IPS-15b (cell line): Measurements from ENCODE around the gene WDR82.

Experiments
- H3K27me3 ChIP-seq: one replicate; pipeline ENCODE4 v1.6.1; 2013; ENCODE audit warnings: low read length; ENCODE audit not compliant: control insufficient read depth, insufficient read depth
- H3K36me3 ChIP-seq: one replicate; pipeline ENCODE4 v1.6.1; 2013; ENCODE audit warnings: low read length; ENCODE audit not compliant: control insufficient read depth, insufficient read depth
- H3K4me1 ChIP-seq: one replicate; pipeline ENCODE4 v1.6.1; 2013; ENCODE audit warnings: mild to moderate bottlenecking, low read length; ENCODE audit not compliant: control insufficient read depth, insufficient read depth
- H3K4me3 ChIP-seq: one replicate; pipeline ENCODE4 v1.5.1; 2013; ENCODE audit warnings: low read depth, low read length
- H3K9ac ChIP-seq: one replicate; pipeline ENCODE4 v1.6.1; 2013; ENCODE audit warnings: low read depth, mild to moderate bottlenecking, low read length
- H3K9me3 ChIP-seq: one replicate; pipeline ENCODE4 v1.6.1; 2013; ENCODE audit warnings: mild to moderate bottlenecking, low read length; ENCODE audit not compliant: control insufficient read depth, insufficient read depth

The WDR82 gene, protein sequence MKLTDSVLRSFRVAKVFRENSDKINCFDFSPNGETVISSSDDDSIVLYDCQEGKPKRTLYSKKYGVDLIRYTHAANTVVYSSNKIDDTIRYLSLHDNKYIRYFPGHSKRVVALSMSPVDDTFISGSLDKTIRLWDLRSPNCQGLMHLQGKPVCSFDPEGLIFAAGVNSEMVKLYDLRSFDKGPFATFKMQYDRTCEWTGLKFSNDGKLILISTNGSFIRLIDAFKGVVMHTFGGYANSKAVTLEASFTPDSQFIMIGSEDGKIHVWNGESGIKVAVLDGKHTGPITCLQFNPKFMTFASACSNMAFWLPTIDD

DNA sequence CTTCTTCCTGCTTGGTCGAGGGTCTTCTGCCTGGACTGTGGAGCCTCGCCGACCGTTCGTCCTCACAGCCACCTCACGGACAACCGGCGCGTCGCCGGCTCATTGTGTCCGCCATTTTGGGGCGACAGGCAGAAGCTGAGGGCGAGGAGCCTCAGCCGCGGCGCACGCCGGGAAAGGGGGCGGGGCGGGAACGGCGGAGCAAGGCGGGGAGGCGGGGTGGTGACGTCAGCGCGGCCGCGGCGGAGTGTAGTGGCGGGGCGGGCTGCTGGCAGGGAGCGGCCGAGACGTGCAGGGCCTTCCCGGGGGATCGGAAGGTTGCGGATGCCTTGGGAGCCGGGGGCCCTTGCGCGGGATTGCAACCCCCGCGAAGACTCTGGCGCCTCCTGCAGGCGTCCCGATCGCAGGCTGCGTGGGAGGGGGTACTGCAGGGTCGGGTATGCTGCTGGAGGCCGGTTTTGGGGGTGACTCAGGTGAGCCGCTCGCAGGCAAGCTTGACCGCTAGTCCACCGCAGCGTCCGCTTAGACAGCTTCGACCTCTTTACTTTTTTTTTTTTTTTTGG, at the start of gene WDR82:
WDR82 (minus strand) TSS at position 140 of the 560 bp plus-strand sequence. CDS start 288 bp downstream, outside the sequence.
- Histone ChIP-seq H3K4me1 (peaks cover 7% of the 10 kb centered on the region), H3K4me3 (peak within 1 kb of the TSS; percentile 95), H3K9me3 (no peaks in the 10 kb centered on the region), H3K9ac (peak within 1 kb of the TSS; percentile 88), H3K27me3 (no peaks in the 10 kb centered on the region), H3K36me3 (no peaks in the 10 kb centered on the region)

DNA sequence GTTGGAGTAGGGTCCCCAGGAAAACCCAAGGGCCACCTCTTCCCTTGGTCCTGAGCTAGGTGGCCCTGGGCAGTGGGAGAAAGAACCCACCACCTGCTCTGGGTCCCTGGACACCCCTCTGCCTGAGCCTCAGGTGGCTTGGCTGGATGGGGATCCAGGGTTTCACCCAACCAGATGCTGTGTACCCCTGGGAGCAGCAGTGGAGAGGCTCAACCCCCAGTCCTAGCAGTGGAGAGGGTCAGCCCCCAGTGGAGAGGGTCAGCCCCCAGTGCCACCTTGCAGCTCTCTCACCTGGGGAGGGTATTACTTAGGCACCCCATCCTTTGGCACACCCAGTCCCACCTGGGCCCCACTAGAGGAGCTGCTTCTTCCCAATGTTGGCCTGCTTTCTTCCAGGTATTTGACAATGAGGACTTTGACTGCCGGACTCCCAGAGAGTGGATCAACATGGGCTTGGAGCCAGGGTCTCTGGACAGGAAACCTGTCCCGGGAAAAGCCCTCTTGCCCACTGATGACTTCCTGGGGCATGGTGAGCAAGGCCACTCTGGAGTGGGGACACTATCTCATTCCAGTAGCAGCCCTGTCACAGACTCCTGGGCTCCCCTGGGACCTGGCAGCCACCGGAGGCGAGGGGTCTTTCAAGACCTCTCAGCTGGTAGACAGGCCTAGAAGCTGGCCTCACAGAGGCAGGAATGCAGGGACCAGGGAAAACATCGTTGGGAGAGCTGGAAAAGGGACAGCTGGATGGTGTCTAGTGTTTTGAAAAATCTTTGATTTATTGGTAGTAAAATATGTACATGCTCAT, 49.2 kb upstream of the WDR82 start:
- Histone ChIP-seq H3K27me3 (no peaks in the 10 kb centered on the region), H3K4me1 (no peaks in the 10 kb centered on the region), H3K4me3 (no peak overlapping the region), H3K36me3 (no peaks in the 10 kb centered on the region), H3K9ac (no peak overlapping the region), H3K9me3 (no peaks in the 10 kb centered on the region)

DNA sequence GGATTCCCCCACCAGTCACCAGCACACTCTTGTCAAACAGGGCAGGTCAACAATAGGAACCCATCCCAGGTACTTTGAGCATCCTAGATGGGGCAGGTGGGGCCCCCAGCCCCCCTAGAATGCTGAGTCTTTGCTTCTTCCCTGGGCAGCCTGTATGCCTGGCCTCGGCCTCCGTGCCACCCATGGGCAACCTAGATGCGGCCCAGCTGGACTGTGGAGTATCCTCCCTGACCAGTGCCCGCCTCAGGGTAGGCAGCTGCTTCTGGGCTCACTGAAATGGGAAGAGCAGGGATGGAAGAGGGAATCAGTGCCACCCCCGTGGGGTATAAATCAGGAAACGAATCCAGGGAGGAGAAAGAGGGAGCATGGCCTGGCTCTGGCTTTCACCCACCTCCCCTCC, 48.5 kb upstream of the WDR82 start:
- no peaks in the 10 kb centered on the region for H3K36me3 ChIP-seq
- no peak overlapping the region for H3K9ac ChIP-seq
- H3K4me3 ChIP-seq = no peak overlapping the region
- no peaks in the 10 kb centered on the region for H3K27me3 ChIP-seq
- H3K4me1 ChIP-seq = no peaks in the 10 kb centered on the region
- no peaks in the 10 kb centered on the region for H3K9me3 ChIP-seq

DNA sequence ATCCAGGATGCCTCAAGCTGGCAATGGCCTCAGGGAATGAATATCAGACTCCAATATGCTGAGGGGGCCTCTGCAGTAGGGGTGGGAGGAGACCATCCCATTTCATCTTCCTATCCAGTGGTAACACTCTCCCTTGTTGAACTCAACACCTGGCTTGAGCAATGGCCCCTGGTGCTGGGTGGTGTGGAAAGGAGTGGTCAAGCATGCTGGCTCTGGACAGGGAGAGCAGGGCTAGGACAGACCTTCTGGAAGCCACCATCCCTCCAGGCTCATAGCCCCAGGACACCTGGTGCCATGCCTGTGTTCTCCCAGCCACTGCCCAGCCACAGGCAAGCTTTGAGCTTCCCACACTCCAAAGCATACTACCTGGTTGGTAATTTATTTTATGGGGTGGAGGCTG, 47.2 kb upstream of the WDR82 start:
- Histone ChIP-seq H3K9me3 (no peaks in the 10 kb centered on the region), H3K27me3 (no peaks in the 10 kb centered on the region), H3K9ac (no peak overlapping the region), H3K36me3 (no peaks in the 10 kb centered on the region), H3K4me1 (no peaks in the 10 kb centered on the region), H3K4me3 (no peak overlapping the region)

DNA sequence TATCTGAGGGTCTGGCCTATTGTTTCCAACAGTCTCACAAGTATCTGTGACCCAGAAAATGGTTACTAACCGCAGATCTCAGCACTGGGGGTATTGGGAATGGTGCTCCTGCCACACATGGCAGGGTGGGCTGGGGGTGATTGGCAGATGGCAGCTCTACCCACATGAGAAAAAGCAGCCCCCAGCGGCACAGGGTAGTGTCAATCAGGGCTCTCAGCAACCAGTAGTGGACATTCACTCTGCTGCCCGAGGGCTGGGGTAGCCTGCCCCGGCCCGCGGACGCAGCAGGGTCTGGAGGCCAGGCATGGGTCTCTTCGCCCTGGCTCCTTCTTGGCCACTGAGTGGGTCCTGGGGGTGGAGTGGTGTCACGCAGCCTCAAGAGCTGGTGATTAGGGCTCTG, 46.2 kb upstream of the WDR82 start:
- Histone ChIP-seq H3K4me3 (no peak overlapping the region), H3K4me1 (no peaks in the 10 kb centered on the region), H3K27me3 (no peaks in the 10 kb centered on the region), H3K9ac (no peak overlapping the region), H3K9me3 (no peaks in the 10 kb centered on the region), H3K36me3 (no peaks in the 10 kb centered on the region)

DNA sequence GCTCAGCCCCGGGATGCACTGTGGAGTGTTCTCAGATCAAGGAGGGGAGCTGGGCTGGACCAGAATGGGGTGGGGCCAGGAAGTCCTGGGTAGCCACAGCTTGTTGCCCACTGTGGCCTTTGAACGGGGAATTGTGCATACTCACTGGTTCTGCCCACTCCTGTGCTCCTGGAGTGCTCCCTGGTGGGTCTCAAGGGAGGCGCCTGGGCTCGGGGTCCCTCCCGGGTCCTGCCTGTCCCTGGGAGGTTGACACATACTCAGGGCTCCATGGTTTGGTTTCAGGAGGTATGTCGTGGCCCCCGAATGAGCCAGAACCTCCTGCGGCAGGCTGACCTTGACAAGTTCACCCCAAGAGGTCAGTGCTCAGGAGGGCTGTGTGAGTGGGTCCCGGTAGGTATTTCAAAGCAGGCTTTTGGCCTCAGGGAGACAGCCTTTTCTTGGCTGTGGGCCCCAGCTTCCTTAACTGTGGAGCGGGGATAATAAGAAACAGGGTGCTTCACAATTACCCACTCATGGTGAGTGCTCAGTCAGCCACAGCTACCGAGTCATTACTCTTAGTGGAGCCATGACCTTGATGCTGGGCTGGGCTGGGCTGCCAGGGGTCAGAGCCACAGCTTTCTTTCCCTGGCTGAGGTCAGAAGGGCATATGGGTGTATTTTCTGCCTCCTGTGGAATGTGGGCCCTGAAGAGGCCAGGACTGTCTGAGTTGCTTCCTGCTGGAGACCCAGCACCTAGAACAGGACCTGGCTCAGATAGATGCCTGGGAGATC, 45.3 kb upstream of the WDR82 start:
- Histone ChIP-seq H3K9ac (no peak overlapping the region), H3K36me3 (no peaks in the 10 kb centered on the region), H3K4me1 (no peaks in the 10 kb centered on the region), H3K4me3 (no peak overlapping the region), H3K27me3 (peaks cover 5% of the 10 kb centered on the region), H3K9me3 (no peaks in the 10 kb centered on the region)

DNA sequence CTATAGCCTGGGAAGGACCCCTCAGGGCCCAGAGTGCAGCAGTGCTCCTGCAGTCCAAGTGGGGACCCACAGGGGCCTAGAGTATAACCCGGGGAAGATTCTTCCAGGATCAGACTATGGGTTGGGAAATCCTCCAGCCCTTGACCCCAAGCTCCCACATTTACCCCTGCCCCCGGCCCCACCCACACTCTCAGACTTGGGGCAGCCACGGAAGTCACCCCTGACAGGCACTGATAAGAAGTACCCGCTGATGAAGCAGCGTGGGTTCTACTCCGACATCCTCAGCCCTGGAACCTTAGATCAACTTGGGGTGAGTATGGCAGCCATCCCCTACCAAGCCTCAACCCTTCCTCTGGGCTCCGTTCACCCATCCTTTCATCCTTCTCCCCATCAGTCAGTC, 44.0 kb upstream of the WDR82 start:
- no peak overlapping the region for H3K4me3 ChIP-seq
- peaks cover 11% of the 10 kb centered on the region for H3K27me3 ChIP-seq
- no peaks in the 10 kb centered on the region for H3K36me3 ChIP-seq
- no peaks in the 10 kb centered on the region for H3K4me1 ChIP-seq
- H3K9ac ChIP-seq = no peak overlapping the region
- no peaks in the 10 kb centered on the region for H3K9me3 ChIP-seq

DNA sequence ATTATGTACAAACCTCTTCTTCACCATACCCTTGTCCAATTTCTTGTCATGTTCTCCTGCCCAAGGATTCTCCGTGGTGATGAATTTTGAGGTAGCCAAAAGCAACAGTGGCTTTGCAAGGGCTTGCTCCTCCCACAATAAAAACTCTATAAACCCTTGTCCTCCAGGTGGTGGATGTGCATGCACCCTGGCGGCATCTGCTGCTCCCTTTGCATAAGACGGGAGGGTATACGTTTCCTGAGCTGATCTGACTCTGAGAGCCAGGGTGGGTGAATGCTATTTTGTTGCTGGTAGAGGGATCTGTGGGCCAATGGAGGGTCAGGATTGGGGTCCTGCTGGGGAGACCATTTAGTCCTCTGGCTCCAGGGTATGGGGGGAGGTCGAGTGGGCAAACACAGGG, 43.0 kb upstream of the WDR82 start:
- Histone ChIP-seq H3K9ac (no peak overlapping the region), H3K27me3 (peaks cover 11% of the 10 kb centered on the region), H3K4me3 (no peak overlapping the region), H3K4me1 (no peaks in the 10 kb centered on the region), H3K36me3 (no peaks in the 10 kb centered on the region), H3K9me3 (no peaks in the 10 kb centered on the region)

DNA sequence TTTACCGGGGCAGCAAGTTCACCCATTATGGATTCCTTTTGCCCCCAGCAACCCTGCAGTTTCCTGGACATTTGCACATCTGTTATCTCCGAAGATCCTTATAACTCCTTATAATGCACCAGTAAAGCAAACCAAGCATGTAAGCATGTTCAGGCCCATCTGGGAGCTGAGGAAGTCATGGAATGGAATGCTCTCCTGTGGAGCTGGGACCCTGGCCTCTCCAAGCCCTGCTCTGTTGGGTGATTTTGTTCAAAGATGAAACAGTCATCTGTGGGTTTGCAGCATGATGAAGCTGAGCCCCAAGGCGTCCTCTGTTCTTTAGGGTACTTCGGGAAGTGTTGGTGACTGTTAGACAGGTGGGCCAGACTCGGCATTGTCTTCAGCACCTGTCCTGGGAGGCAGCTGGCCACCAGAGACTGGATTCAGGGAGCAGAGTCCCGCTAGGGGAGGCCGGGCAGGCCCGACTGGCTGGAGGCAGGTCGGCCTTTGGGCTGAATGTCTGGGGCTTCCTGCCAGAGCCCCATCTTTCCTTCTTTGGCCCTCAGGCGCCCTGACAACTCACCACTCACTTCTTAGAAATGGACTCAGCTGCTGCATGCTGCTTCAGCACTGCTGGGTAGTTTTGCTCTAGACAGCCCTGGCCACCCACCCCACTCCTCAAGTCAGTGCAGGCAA, 41.6 kb upstream of the WDR82 start:
- Histone ChIP-seq H3K4me3 (no peak overlapping the region), H3K9ac (no peak overlapping the region), H3K4me1 (no peaks in the 10 kb centered on the region), H3K36me3 (no peaks in the 10 kb centered on the region), H3K27me3 (peaks cover 11% of the 10 kb centered on the region), H3K9me3 (no peaks in the 10 kb centered on the region)

DNA sequence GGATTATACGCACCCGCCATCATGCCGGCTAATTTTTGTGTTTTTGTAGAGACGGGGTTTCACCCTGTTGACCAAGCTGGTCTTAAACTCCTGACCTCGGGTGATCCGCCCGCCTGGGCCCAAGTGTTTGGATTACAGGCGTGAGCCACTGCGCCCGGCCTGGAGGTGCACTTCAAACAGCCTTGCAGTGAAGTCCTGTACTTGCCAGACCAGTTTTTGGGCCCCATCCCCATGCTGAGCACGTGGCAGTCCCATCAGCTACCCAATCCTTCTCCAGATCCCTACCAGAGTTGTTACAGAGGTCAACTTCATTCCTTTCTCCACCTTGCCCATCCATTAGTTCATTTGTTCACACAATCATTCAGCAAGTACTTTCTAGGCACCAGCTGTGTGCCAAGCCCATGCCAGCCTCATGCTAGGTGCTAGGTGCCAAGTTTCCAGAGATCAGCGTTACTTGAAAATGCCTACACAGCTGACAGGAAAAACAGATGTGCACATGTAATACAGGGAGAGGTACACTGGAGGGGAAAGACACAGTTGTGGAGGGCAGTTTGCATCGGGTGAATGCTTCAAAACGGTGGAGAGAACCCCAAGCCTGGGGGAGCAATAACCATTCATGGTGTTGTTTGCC, 39.9 kb upstream of the WDR82 start:
- Histone ChIP-seq H3K27me3 (peaks cover 11% of the 10 kb centered on the region), H3K4me3 (peak overlapping the region; percentile 61), H3K36me3 (no peaks in the 10 kb centered on the region), H3K4me1 (no peaks in the 10 kb centered on the region), H3K9me3 (no peaks in the 10 kb centered on the region), H3K9ac (no peak overlapping the region)
